ENCODE data around the gene ZNF593. TPM values are rescaled to one million over a fixed set of nuclear protein-coding genes. Genes with fewer than 3 reads are reported as not detected.

ZNF593 gene
- total and polyA plus RNA-seq, 2 of the 13 experiments (the other 11 are each of a cell fraction or from before 2014, with no cell fraction given): 37.3 to 55.8 TPM

GRCh38 chr1:26145041-26145959 lies 24.4 kb upstream of the ZNF593 start:
- CTCF ChIA-PET (ENCODE audit: low intra/inter-chr PET ratio, low total read pairs): interaction anchor here (2.1 to 4.3 kb wide), 2 partner anchors 40 to 109 kb away, joined by 11 to 66 read pairs; no protein-coding TSS in a partner anchor
- Histone ChIP-seq H3K4me2 (ENCODE audit: low read depth, low read length) (no peak overlapping the region), H3K9ac (ENCODE audit: insufficient read depth, low read depth, low read length) (no peak overlapping the region), H4K20me1 (ENCODE audit: insufficient read depth, low read length) (no peaks in the 10 kb centered on the region), H2AFZ (ENCODE audit: low read length) (no peak overlapping the region), H3K4me3 (replicated peaks in 1 of 3; ENCODE audit: insufficient read depth in 1 of 3, low read depth in 2 of 3, low read length in 3 of 3) (no peak overlapping the region), H3K9me3 (ENCODE audit: low read length) (no peaks in the 10 kb centered on the region), H3K36me3 (replicated peaks in 1 of 2; ENCODE audit: control insufficient read depth in 1 of 2, insufficient read depth in 2 of 2, low read length in 2 of 2) (no peaks in the 10 kb centered on the region), H3K4me1 (ENCODE audit: insufficient read depth, low read length) (peaks cover 9% of the 10 kb centered on the region; the same call in 1 of the 2 replicates), H3K79me2 (ENCODE audit: insufficient read depth, low read length) (no peaks in the 10 kb centered on the region), H3K27ac (ENCODE audit: extremely low read length, insufficient read depth, low read length) (no peak overlapping the region), H3K27me3 (ENCODE audit: control insufficient read depth in 1 of 2, insufficient read depth in 2 of 2, low read length in 2 of 2) (peaks cover 0 to 7% of the 10 kb centered on the region in 2 experiments; a peak in 4 of 5 replicates)
- no TSS peak for BruUV-seq (replicated peaks)
- intact Hi-C loops (cut with micrococcal nuclease; ENCODE audit: unreplicated experiment): loop anchor here (1.0 kb wide), 2 partner anchors 40 to 110 kb away; no protein-coding TSS in a partner anchor
- FAIRE-seq (peak; percentile 85), ATAC-seq (peak; percentile 94), DNase-seq (ENCODE audit: low spot score) (peak; percentile 80)
- in situ Hi-C loops (cut with HindIII; ENCODE audit: extremely low pct_ligation_motif_present, low pct_unique_long_range_greater_than_20kb): no loop called here
- WGBS (ENCODE audit: low lambda C conversion rate): 2% methylated on average over 12 of the region's 19 CpGs
- POLR2A ChIA-PET: interaction anchor here (0.7 to 1.2 kb wide), 5 partner anchors 33 to 110 kb away, joined by 3 to 7 read pairs (median 3); partner anchors contain the start of genes CEP85 and PDIK1L
- TF ChIP-seq ZNF232 (CRISPR knock-in tag; IDR thresholded peaks at IDR 0.05; ENCODE audit: borderline replicate concordance) (no peak), TRIM22 (IDR thresholded peaks at IDR 0.05) (no peak), SP140L (CRISPR knock-in tag; IDR thresholded peaks at IDR 0.05; ENCODE audit: borderline replicate concordance) (0 out of 2 replicates have a peak, but pooled peaks have one; percentile 42), IRF2 (CRISPR knock-in tag; IDR thresholded peaks at IDR 0.05) (0 out of 2 replicates have a peak, but pooled peaks have one; percentile 26), RFX5 (IDR thresholded peaks at IDR 0.05; ENCODE audit: low read depth, low read length) (no peak), MTA3 (CRISPR knock-in tag; IDR thresholded peaks at IDR 0.05) (no peak), FOXA3 (CRISPR knock-in tag; IDR thresholded peaks at IDR 0.05) (0 out of 2 replicates have a peak, but pooled peaks have one; percentile 23), ZNF530 (CRISPR knock-in tag; IDR thresholded peaks at IDR 0.05; ENCODE audit: low read depth) (no peak), ZHX1 (CRISPR knock-in tag; IDR thresholded peaks at IDR 0.05; ENCODE audit: low read depth) (no peak), ZNF24 (IDR thresholded peaks at IDR 0.05) (no peak), ZNF335 (CRISPR knock-in tag; IDR thresholded peaks at IDR 0.05) (no peak), RFX1 (IDR thresholded peaks at IDR 0.05) (no peak), MAFK (conservative IDR thresholded peaks at IDR 0.05 in 1 of 2, IDR thresholded peaks at IDR 0.05 in 1 of 2; ENCODE audit: low read length in 2 of 2) (no peak), ZSCAN30 (CRISPR knock-in tag; IDR thresholded peaks at IDR 0.05) (no peak), CTCF (CRISPR knock-in tag; IDR thresholded peaks at IDR 0.05) (peak; percentile 87)
- TF ChIP-seq, protein P1, sequence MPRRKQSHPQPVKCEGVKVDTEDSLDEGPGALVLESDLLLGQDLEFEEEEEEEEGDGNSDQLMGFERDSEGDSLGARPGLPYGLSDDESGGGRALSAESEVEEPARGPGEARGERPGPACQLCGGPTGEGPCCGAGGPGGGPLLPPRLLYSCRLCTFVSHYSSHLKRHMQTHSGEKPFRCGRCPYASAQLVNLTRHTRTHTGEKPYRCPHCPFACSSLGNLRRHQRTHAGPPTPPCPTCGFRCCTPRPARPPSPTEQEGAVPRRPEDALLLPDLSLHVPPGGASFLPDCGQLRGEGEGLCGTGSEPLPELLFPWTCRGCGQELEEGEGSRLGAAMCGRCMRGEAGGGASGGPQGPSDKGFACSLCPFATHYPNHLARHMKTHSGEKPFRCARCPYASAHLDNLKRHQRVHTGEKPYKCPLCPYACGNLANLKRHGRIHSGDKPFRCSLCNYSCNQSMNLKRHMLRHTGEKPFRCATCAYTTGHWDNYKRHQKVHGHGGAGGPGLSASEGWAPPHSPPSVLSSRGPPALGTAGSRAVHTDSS (CRISPR knock-in tag; conservative IDR thresholded peaks at IDR 0.05): no peak
